Liver (tissue), 9 donors: ENCODE measurements around the gene NFU1. TPM values are rescaled to one million over a fixed set of nuclear protein-coding genes. Genes with fewer than 3 reads are reported as not detected.

Source experiments
- DNase-seq: peaks from one replicate; pipeline ENCODE4 v3.0.0-alpha.2; 2017; ENCODE audit warnings: low spot score
- H3K27ac ChIP-seq, 2 donors: one replicate each; pipeline ENCODE4 v1.7.0; 2013; ENCODE audit warnings: inconsistent platforms in 2 of 2, low read length in 2 of 2, control low read depth in 1 of 2, low read depth in 1 of 2, mild to moderate bottlenecking in 1 of 2
- H3K27me3 ChIP-seq, 4 donors: one replicate each; pipeline versions ENCODE4 v1.6.1 to v1.7.0; 2013; ENCODE audit warnings: low read length in 3 of 4, inconsistent platforms in 1 of 4, mild to moderate bottlenecking in 1 of 4, moderate library complexity in 1 of 4; ENCODE audit not compliant: control insufficient read depth in 4 of 4, insufficient read depth in 4 of 4
- H3K36me3 ChIP-seq, 4 donors: one replicate each; pipeline versions ENCODE4 v1.6.1 to v1.7.0; 2013; ENCODE audit warnings: low read length in 3 of 4, mild to moderate bottlenecking in 3 of 4, low read depth in 1 of 4, moderate library complexity in 1 of 4; ENCODE audit not compliant: control insufficient read depth in 4 of 4, insufficient read depth in 3 of 4
- H3K4me1 ChIP-seq, 4 donors: one replicate each; pipeline versions ENCODE4 v1.6.1 to v1.7.0; 2013; ENCODE audit warnings: low read length in 3 of 4, mild to moderate bottlenecking in 3 of 4, moderate library complexity in 1 of 4; ENCODE audit not compliant: control insufficient read depth in 4 of 4, insufficient read depth in 4 of 4
- H3K4me3 ChIP-seq, 3 donors: one replicate each; pipeline versions ENCODE4 v1.6.1 to v1.7.0; 2013; ENCODE audit warnings: low read length in 3 of 3, control low read depth in 1 of 3, low read depth in 1 of 3, mild to moderate bottlenecking in 1 of 3
- H3K9ac ChIP-seq, 2 donors: one replicate each; pipeline ENCODE4 v1.7.0; 2013; ENCODE audit warnings: low read length in 2 of 2, mild to moderate bottlenecking in 2 of 2, moderate library complexity in 2 of 2, control low read depth in 1 of 2, low read depth in 1 of 2
- H3K9me3 ChIP-seq, 4 donors: one replicate each; pipeline versions ENCODE4 v1.6.1 to v1.7.0; 2013; ENCODE audit warnings: low read length in 3 of 4; ENCODE audit not compliant: control insufficient read depth in 4 of 4
- ATF3 ChIP-seq: IDR thresholded peaks from 2 replicates; pipeline ENCODE4 v1.6.1; 2016; ENCODE audit warnings: antibody characterized with exemption
- EGR1 ChIP-seq, 2 donors: IDR thresholded peaks; 2 replicates each; pipeline ENCODE4 v1.6.1; 2016 to 2018; ENCODE audit warnings: antibody characterized with exemption in 2 of 2, low read depth in 2 of 2
- FOXA2 ChIP-seq: IDR thresholded peaks from 2 replicates; pipeline ENCODE4 v1.6.1; 2016; ENCODE audit warnings: antibody characterized with exemption
- GABPA ChIP-seq, 2 donors: IDR thresholded peaks in 1 of 2; conservative IDR thresholded peaks in 1 of 2; 2 replicates each; pipeline ENCODE4 v1.6.1; 2016; ENCODE audit warnings: antibody characterized with exemption in 2 of 2, mild to moderate bottlenecking in 1 of 2, moderate library complexity in 1 of 2
- HNF4A ChIP-seq, 2 donors: conservative IDR thresholded peaks; 2 replicates each; pipeline ENCODE4 v1.6.1; 2016; ENCODE audit warnings: antibody characterized with exemption in 2 of 2, mild to moderate bottlenecking in 2 of 2
- HNF4G ChIP-seq: IDR thresholded peaks from 2 replicates; pipeline ENCODE4 v1.6.1; 2016; ENCODE audit warnings: antibody characterized with exemption
- JUND ChIP-seq, 2 donors: IDR thresholded peaks; 2 replicates each; pipeline ENCODE4 v1.6.1; 2016; ENCODE audit warnings: antibody characterized with exemption in 2 of 2
- NR2F2 ChIP-seq: IDR thresholded peaks from 2 replicates; pipeline ENCODE4 v1.6.1; 2016; ENCODE audit warnings: antibody characterized with exemption
- RXRA ChIP-seq, 2 donors: IDR thresholded peaks; 2 replicates each; pipeline ENCODE4 v1.6.1; 2017 to 2018; ENCODE audit warnings: antibody characterized with exemption in 2 of 2, mild to moderate bottlenecking in 1 of 2
- SP1 ChIP-seq: IDR thresholded peaks from 2 replicates; pipeline ENCODE4 v1.6.1; 2018; ENCODE audit warnings: antibody characterized with exemption, mild to moderate bottlenecking
- TAF1 ChIP-seq: conservative IDR thresholded peaks from 2 replicates; pipeline ENCODE4 v1.6.1; 2016; ENCODE audit warnings: antibody characterized with exemption, mild to moderate bottlenecking
- YY1 ChIP-seq: IDR thresholded peaks from 2 replicates; pipeline ENCODE4 v1.6.1; 2016; ENCODE audit warnings: antibody characterized with exemption, mild to moderate bottlenecking
- WGBS: extraction: QIAGEN DNeasy Blood & Tissue Kit; methylation state at CpG from one replicate; pipeline ENCODE4 v1.1.7; 2013; 5-methylcytosine and 5-hydroxymethylcytosine counted together
- polyA plus RNA-seq, 2 donors: library from polyadenylated mRNA; stranded (reverse) in 1 of 2; unstranded in 1 of 2; fragments of 200-250 nt in 1 of 2; fragments of >200 nt in 1 of 2; fragmentation: Nextera tagmentation in 1 of 2; extraction: Ambion mirVana in 1 of 2; gene quantifications; one replicate each; pipeline versions ENCODE4 v1.2.1 to v1.2.3, GENCODE V29; 2013 to 2015
- total RNA-seq, 2 donors: library from RNA; depleted of rRNA; stranded (reverse); fragments of >200 nt; gene quantifications; one replicate each; pipeline ENCODE4 v1.2.3, GENCODE V29; 2014
- TF ChIP-seq, protein P1 (sequence below): IDR thresholded peaks from 2 replicates; pipeline ENCODE4 v1.6.1; 2016; ENCODE audit warnings: antibody characterized with exemption, mild to moderate bottlenecking
- TF ChIP-seq, protein P2 (sequence below): IDR thresholded peaks from 2 replicates; pipeline ENCODE4 v1.6.1; 2016; ENCODE audit warnings: antibody characterized with exemption
- donor health status: healthy.
- donor health status: healthy.
- donor health status: healthy.
- donor health status: healthy.
- donor health status: healthy.

The NFU1 gene
- total and polyA plus RNA-seq, 4 donors = 7.4 to 37.4 (median 16.0) TPM

GRCh38 chr2:69397234-69397633 is 40.0 kb downstream of the NFU1 start:
- TF ChIP-seq YY1 (peak; percentile 28), HNF4A (conservative IDR thresholded peaks at IDR 0.05) (peak in 1 of 2 donors; percentile 22), NR2F2 (no peak), EGR1 (IDR thresholded peaks at IDR 0.05; ENCODE audit: low read depth in 2 of 2) (no peak)
- peaks cover 0 to 2% (median under 1%) of the 10 kb centered on the region in 4 donors for H3K4me1 ChIP-seq
- no peaks in the 10 kb centered on the region for H3K27me3 ChIP-seq
- no peak overlapping the region for H3K9ac ChIP-seq
- no peak for DNase-seq
- no peak overlapping the region for H3K27ac ChIP-seq
- peaks cover 2 to 18% (median 10%) of the 10 kb centered on the region in 4 donors for H3K36me3 ChIP-seq
- no peak overlapping the region for H3K4me3 ChIP-seq
- H3K9me3 ChIP-seq = no peaks in the 10 kb centered on the region

GRCh38 chr2:69395866-69396265 is 41.4 kb downstream of the NFU1 start:
- no peak for DNase-seq
- no peak for TF ChIP-seq FOXA2
- no peak overlapping the region for H3K4me3 ChIP-seq
- H3K9ac ChIP-seq = no peak overlapping the region
- no peaks in the 10 kb centered on the region for H3K27me3 ChIP-seq
- no peaks in the 10 kb centered on the region for H3K9me3 ChIP-seq
- no peak overlapping the region for H3K27ac ChIP-seq
- WGBS = 73% methylated on average over 1 of the region's 1 CpG
- peaks cover 0 to 2% (median under 1%) of the 10 kb centered on the region in 4 donors for H3K4me1 ChIP-seq
- peaks cover 2 to 15% (median 10%) of the 10 kb centered on the region in 4 donors for H3K36me3 ChIP-seq

DNA sequence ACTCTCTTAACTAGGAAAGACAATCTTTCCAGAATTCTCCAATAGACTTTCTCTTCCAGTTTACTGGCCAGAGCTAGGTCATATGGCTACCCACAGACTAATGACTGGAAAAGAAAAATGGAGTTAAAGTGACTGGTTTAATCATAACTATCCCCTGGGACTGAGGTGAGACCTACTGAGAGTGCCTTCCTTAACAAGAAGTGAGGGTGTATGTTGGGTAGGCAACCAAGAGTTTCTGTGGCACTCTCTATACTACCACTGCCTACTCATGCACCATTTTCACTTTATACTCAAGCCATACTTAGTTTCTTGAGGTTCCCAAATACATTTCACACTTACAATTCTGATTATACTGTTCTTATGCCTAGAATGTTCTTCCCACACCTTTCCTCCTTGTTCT is 43.3 kb downstream of the NFU1 start:
- Histone ChIP-seq H3K9ac (no peak overlapping the region), H3K9me3 (no peaks in the 10 kb centered on the region), H3K27me3 (no peaks in the 10 kb centered on the region), H3K4me1 (peaks cover 0 to 8% (median under 1%) of the 10 kb centered on the region in 4 donors), H3K4me3 (no peak overlapping the region), H3K36me3 (peaks cover 0 to 8% (median 5%) of the 10 kb centered on the region in 4 donors), H3K27ac (no peak overlapping the region)
- TF ChIP-seq RXRA (IDR thresholded peaks at IDR 0.05) (no peak), ATF3 (no peak)
- TF ChIP-seq, protein P1, sequence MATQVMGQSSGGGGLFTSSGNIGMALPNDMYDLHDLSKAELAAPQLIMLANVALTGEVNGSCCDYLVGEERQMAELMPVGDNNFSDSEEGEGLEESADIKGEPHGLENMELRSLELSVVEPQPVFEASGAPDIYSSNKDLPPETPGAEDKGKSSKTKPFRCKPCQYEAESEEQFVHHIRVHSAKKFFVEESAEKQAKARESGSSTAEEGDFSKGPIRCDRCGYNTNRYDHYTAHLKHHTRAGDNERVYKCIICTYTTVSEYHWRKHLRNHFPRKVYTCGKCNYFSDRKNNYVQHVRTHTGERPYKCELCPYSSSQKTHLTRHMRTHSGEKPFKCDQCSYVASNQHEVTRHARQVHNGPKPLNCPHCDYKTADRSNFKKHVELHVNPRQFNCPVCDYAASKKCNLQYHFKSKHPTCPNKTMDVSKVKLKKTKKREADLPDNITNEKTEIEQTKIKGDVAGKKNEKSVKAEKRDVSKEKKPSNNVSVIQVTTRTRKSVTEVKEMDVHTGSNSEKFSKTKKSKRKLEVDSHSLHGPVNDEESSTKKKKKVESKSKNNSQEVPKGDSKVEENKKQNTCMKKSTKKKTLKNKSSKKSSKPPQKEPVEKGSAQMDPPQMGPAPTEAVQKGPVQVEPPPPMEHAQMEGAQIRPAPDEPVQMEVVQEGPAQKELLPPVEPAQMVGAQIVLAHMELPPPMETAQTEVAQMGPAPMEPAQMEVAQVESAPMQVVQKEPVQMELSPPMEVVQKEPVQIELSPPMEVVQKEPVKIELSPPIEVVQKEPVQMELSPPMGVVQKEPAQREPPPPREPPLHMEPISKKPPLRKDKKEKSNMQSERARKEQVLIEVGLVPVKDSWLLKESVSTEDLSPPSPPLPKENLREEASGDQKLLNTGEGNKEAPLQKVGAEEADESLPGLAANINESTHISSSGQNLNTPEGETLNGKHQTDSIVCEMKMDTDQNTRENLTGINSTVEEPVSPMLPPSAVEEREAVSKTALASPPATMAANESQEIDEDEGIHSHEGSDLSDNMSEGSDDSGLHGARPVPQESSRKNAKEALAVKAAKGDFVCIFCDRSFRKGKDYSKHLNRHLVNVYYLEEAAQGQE = no peak
- DNase-seq = no peak

DNA sequence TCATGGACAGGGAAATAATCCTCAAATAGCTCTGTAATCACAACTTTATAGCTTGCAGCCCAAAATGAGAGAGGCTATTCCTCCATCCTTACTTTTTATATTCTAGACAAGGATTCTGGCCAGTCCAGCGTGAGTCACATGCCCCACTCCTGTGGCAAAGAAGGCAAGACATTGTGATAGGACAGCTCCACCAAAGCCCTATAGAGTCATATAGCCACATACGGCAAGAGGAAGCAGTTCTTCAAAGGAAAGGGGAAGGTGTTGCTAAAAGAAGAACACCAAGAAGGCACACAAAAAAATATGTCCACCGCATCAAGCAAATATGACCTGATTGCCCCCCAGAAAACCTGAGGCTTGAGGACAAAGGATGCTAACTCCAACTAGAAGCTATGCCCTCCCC is 46.8 kb downstream of the NFU1 start:
- no peak for DNase-seq
- Histone ChIP-seq H3K4me3 (no peak overlapping the region), H3K9me3 (no peaks in the 10 kb centered on the region), H3K27me3 (no peaks in the 10 kb centered on the region), H3K9ac (no peak overlapping the region), H3K27ac (no peak overlapping the region), H3K36me3 (peaks cover 0 to 5% (median 1%) of the 10 kb centered on the region in 4 donors), H3K4me1 (peaks cover 4 to 18% (median 9%) of the 10 kb centered on the region in 4 donors)
- WGBS = 74% methylated on average over 3 of the region's 3 CpGs
- TF ChIP-seq TAF1 (no peak), HNF4G (no peak), NR2F2 (no peak), RXRA (IDR thresholded peaks at IDR 0.05) (no peak), SP1 (no peak), GABPA (IDR thresholded peaks at IDR 0.05 in 1 of 2, conservative IDR thresholded peaks at IDR 0.05 in 1 of 2) (no peak), HNF4A (conservative IDR thresholded peaks at IDR 0.05) (no peak), YY1 (no peak), EGR1 (IDR thresholded peaks at IDR 0.05; ENCODE audit: low read depth in 2 of 2) (no peak), JUND (IDR thresholded peaks at IDR 0.05) (no peak)
- TF ChIP-seq, protein P1 = no peak
- TF ChIP-seq, protein P2, sequence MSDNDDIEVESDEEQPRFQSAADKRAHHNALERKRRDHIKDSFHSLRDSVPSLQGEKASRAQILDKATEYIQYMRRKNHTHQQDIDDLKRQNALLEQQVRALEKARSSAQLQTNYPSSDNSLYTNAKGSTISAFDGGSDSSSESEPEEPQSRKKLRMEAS = no peak
